Measurements from ENCODE around the gene SCIMP.
"Not testable (repeated sequence)": the region's sequence is repeated elsewhere in the genome, so short reads cannot be mapped to it uniquely, and the experiment has no call there.

Gene SCIMP

DNA sequence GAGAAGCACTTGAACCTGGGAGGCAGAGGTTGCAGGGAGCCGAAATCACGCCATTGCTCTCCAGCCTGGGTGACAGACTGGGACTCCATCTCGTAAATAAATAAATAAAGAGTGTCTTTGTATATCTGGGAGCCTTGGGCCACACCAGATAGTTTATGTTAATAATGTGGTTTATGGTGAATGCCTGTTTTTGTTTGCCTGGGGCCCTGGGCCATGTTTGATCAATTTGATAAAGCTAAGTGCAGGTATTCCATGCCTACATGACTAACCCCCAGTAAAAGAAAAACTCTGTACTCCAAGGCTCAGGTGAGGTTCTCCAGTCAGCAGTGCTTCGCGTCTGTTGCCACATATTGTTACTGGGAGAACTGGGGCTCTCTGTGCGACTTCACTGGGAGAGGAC lies 15.1 kb downstream of the SCIMP start:
- TF ChIP-seq, protein P1, sequence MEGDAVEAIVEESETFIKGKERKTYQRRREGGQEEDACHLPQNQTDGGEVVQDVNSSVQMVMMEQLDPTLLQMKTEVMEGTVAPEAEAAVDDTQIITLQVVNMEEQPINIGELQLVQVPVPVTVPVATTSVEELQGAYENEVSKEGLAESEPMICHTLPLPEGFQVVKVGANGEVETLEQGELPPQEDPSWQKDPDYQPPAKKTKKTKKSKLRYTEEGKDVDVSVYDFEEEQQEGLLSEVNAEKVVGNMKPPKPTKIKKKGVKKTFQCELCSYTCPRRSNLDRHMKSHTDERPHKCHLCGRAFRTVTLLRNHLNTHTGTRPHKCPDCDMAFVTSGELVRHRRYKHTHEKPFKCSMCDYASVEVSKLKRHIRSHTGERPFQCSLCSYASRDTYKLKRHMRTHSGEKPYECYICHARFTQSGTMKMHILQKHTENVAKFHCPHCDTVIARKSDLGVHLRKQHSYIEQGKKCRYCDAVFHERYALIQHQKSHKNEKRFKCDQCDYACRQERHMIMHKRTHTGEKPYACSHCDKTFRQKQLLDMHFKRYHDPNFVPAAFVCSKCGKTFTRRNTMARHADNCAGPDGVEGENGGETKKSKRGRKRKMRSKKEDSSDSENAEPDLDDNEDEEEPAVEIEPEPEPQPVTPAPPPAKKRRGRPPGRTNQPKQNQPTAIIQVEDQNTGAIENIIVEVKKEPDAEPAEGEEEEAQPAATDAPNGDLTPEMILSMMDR (IDR thresholded peaks at IDR 0.05; ENCODE audit: borderline replicate concordance, insufficient read depth, low read depth, low read length) = no peak
- no peak overlapping the region for H3K4me3 ChIP-seq (ENCODE audit: low read depth, low read length)

DNA sequence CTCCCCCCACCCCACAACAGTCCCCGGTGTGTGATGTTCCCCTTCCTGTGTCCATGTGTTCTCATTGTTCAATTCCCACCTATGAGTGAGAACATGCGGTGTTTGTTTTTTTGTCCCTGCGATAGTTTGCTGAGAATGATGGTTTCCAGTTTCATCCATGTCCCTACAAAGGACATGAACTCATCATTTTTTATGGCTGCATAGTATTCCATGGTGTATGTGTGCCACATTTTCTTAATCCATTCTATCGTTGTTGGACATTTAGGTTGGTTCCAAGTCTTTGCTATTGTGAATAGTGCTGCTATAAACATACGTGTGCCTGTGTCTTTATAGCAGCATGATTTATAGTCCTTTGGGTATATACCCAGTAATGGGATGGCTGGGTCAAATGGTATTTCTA lies 17.1 kb downstream of the SCIMP start:
- H3K4me3 ChIP-seq (ENCODE audit: low read depth, low read length) = not testable (repeated sequence)

DNA sequence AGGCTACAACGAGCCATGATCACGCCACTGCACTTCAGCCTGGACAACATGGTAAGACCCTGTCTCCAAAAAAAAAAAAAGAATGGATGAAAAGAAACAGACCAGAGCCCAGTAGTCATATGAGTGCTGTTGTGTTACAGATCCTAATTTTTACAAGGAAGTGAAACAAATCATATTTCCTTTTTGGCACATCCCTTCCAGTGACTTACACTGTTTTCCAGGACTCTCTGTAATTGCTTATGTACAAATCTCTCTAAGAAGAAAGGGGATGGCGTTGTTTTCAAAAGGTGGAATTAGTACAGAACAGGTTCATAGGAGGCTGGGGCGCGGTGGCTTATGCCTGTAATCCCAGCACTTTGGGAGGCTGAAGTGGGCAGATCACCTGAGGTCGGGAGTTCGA lies 23.2 kb downstream of the SCIMP start:
- no peak overlapping the region for H3K4me3 ChIP-seq (ENCODE audit: low read depth, low read length)

DNA sequence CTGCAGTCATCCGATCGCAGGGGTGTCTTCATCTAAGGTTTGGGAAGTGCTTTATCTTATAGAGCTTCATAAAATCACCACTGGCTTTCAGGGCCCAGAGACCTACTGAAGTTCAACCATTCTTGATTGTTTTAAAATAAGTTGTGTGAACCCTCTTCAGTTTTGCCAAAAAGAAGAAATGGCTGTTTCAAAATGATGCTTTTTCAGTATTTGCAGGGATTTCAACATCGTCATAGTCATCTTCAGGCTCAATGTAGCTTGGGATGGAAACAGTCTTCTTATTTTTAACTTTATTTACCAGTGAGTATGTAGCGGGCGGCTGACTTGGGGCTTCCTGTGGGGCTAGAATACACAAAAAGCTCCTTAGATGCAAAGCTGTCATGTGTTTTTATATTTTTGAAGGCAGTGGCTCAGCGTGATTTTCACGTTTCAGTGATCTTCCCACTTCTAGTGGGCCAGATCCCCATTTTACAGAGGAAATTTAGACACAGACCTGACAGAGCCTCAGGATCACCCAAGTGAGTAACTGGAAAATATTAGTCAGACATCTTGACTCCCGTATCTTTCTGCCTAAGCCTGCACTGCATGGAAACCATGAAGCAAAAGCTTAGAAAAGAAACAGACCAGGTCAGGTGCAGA lies 23.9 kb downstream of the SCIMP start:
- no peak overlapping the region for H3K4me3 ChIP-seq (ENCODE audit: low read depth, low read length)
- TF ChIP-seq, protein P1 (IDR thresholded peaks at IDR 0.05; ENCODE audit: borderline replicate concordance, insufficient read depth, low read depth, low read length) = no peak

More for the DNA sequence above, 23.2 kb downstream of the SCIMP start:
- TF ChIP-seq, protein P1 (IDR thresholded peaks at IDR 0.05; ENCODE audit: borderline replicate concordance, insufficient read depth, low read depth, low read length) = no peak

DNA sequence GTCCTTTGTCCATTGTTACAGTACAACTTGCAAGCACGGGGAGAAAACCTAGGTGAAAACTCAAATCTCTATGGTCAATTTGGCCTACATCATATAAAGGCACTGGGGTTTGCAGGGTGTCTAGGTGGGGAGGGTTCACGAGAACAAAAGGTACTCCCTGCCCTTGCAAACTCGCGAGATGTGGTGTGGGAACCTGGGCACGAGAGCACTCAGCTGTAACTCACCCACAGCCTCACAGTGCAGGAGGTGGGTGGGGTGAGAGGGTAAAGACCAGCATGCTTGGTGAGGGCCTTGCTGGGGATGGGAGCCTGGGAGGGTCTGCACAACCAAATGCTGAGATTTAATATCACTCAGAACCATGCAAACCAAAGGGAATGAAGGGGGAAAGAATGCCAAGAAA lies 24.6 kb downstream of the SCIMP start:
- no peak overlapping the region for H3K4me3 ChIP-seq (ENCODE audit: low read depth, low read length)
- TF ChIP-seq, protein P1 (IDR thresholded peaks at IDR 0.05; ENCODE audit: borderline replicate concordance, insufficient read depth, low read depth, low read length) = no peak

DNA sequence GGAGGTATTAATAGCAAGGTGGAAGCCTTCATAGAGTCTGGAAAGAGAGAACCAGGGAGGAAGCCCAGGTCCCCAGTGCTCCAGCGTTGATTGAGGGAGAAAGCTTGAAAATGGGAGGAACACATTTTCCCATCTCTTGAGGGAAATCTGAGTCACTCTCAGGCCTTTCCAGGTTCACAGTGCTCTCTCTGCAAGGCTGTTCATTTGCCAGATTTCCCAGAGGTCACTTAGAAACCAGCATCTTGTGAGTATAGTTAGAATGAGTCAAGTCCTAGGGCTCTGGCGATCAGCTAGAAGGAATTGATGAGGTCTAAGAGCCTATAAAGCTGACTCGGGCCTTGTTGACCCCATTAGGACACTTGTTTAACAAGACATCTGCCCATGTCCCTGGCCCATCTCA lies 25.3 kb downstream of the SCIMP start:
- TF ChIP-seq, protein P1 (IDR thresholded peaks at IDR 0.05; ENCODE audit: borderline replicate concordance, insufficient read depth, low read depth, low read length) = no peak

DNA sequence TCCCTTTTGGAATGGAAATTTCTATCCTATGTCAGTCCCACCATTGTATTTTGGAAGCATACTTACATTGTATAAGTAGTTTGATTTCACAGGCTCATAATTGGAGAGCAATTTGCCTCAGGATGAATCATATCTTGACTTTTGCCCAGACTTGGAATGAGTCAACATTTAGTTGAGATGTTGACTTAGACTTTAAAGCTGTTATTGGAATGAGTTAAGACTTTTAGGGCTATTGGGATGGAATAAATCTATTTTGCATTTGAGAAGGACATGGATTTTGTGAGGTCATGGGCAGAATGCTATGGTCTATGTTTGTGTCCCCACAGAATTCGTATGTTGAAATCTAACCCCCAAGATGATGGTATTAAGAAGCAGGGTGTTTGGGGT lies 30.8 kb downstream of the SCIMP start:
- TF ChIP-seq, protein P1 (IDR thresholded peaks at IDR 0.05; ENCODE audit: borderline replicate concordance, insufficient read depth, low read depth, low read length) = no peak
- H3K4me3 ChIP-seq (ENCODE audit: low read depth, low read length) = no peak overlapping the region

More for the DNA sequence above, 25.3 kb downstream of the SCIMP start:
- H3K4me3 ChIP-seq (ENCODE audit: low read depth, low read length) = no peak overlapping the region
